ENCODE data around the gene NHS. TPM values are rescaled to one million over a fixed set of nuclear protein-coding genes. Genes with fewer than 3 reads are reported as not detected.

The NHS gene
- total and polyA plus RNA-seq, 2 of the 13 experiments (the other 11 are each of a cell fraction or from before 2014, with no cell fraction given), result 0.02 TPM; not detected in 1

GRCh38 chrX:17409566-17410290 lies 34.7 kb downstream of the NHS start:
- H3K79me2 ChIP-seq (ENCODE audit: insufficient read depth, low read length), result no peaks in the 10 kb centered on the region
- WGBS (ENCODE audit: low lambda C conversion rate), result 4% methylated on average over 3 of the region's 3 CpGs
- in situ Hi-C loops (cut with HindIII; ENCODE audit: extremely low pct_ligation_motif_present, low pct_unique_long_range_greater_than_20kb), result no loop called here

More at GRCh38 chrX:17409566-17410290, 34.7 kb downstream of the NHS start:
- no peak overlapping the region for H3K27ac ChIP-seq (ENCODE audit: extremely low read length, insufficient read depth, low read length)
- no peak for FAIRE-seq
- H3K27me3 ChIP-seq (ENCODE audit: control insufficient read depth in 1 of 2, insufficient read depth in 2 of 2, low read length in 2 of 2), result no peaks in the 10 kb centered on the region
- DNase-seq (ENCODE audit: low spot score), result no peak
- no peak overlapping the region for H3K4me3 ChIP-seq (replicated peaks in 1 of 3; ENCODE audit: insufficient read depth in 1 of 3, low read depth in 2 of 3, low read length in 3 of 3)
- CTCF ChIA-PET (ENCODE audit: low intra/inter-chr PET ratio, low total read pairs), result no interaction called here
- no peaks in the 10 kb centered on the region for H3K9me3 ChIP-seq (ENCODE audit: low read length)
- TF ChIP-seq MXD1 (CRISPR knock-in tag; IDR thresholded peaks at IDR 0.05) (no peak), CENPBD1 (CRISPR knock-in tag; IDR thresholded peaks at IDR 0.05; ENCODE audit: borderline replicate concordance, low read depth) (no peak), ZNF280B (CRISPR knock-in tag; IDR thresholded peaks at IDR 0.05; ENCODE audit: borderline replicate concordance) (no peak), EZH2 (conservative IDR thresholded peaks at IDR 0.05; ENCODE audit: low read depth, low read length) (no peak)
- no peak overlapping the region for H3K4me2 ChIP-seq (ENCODE audit: low read depth, low read length)
- no peaks in the 10 kb centered on the region for H3K4me1 ChIP-seq (ENCODE audit: insufficient read depth, low read length)
- H3K9ac ChIP-seq (ENCODE audit: insufficient read depth, low read depth, low read length), result no peak overlapping the region
- no peaks in the 10 kb centered on the region for H3K36me3 ChIP-seq (replicated peaks in 1 of 2; ENCODE audit: control insufficient read depth in 1 of 2, insufficient read depth in 2 of 2, low read length in 2 of 2)
- no peak for ATAC-seq
- intact Hi-C loops (cut with micrococcal nuclease; ENCODE audit: unreplicated experiment), result no loop called here
- POLR2A ChIA-PET, result no interaction called here
- no peak overlapping the region for H2AFZ ChIP-seq (ENCODE audit: low read length)
- BruUV-seq (replicated peaks), result no TSS peak
- no peaks in the 10 kb centered on the region for H4K20me1 ChIP-seq (ENCODE audit: insufficient read depth, low read length)
